Muscle of leg (tissue), 9 donors: Measurements from ENCODE around the gene ZNF532. TPM values are rescaled to one million over a fixed set of nuclear protein-coding genes. Genes with fewer than 3 reads are reported as not detected.

Experiments used
- polyA plus RNA-seq, 8 donors: library from polyadenylated mRNA; unstranded; fragments of 120-200 nt; gene quantifications; one replicate each; pipeline versions ENCODE4 v1.2.1 to v1.2.3, GENCODE V29; 2013; ENCODE audit warnings: inconsistent platforms in 1 of 8, low replicate concordance in 1 of 8; ENCODE audit not compliant: insufficient read length in 8 of 8, insufficient read depth in 1 of 8
- total RNA-seq: library from RNA; stranded (reverse); fragments of 120-200 nt; gene quantifications from one replicate; pipeline ENCODE4 v1.2.4, GENCODE V29; 2013

ZNF532 gene
- total and polyA plus RNA-seq, 9 donors, result 46.2 to 75.7 (median 64.6) TPM

Other genes starting within 250 kb of the ZNF532 start
- gene ALPK2, start 235.8 kb upstream of the ZNF532 start, total RNA-seq, result 21.0 TPM
- gene ALPK2, start 235.8 kb upstream of the ZNF532 start, polyA plus RNA-seq, result 10 to 100 TPM; 14.1 to 32.5 (median 18.3) TPM
- gene MALT1, start 193.4 kb upstream of the ZNF532 start, total RNA-seq, result 21.3 TPM
- 10 to 100 TPM; 10.7 to 17.7 (median 12.4) TPM for gene MALT1, start 193.4 kb upstream of the ZNF532 start, polyA plus RNA-seq